SK-N-SH treated with all-trans-retinoic acid at 6 μM for 48 hours (cell line): ENCODE measurements around the gene TNXB.

Experiments used
- ATAC-seq: fragments of 200-7000 bp; cut with Tn5 transposase; 3 replicates; pipeline ENCODE4 v1.9.1; 2020; ENCODE audit warnings: mild to moderate bottlenecking, moderate library complexity
- ARNTL ChIP-seq: fragments of 450-650 bp; formaldehyde crosslinking; IDR thresholded peaks from 2 replicates; pipeline ENCODE4 v1.5.0; 2020; ENCODE audit warnings: low read depth, mild to moderate bottlenecking, moderate library complexity, borderline replicate concordance
- BACH2 ChIP-seq: fragments of 250-450 bp; sonication (Bioruptor Pico); IDR thresholded peaks from 2 replicates; pipeline ENCODE4 v1.9.0; 2021; ENCODE audit warnings: mild to moderate bottlenecking, borderline replicate concordance
- CREB5 ChIP-seq: fragments of 250-450 bp; sonication (Bioruptor Pico); IDR thresholded peaks from 2 replicates; pipeline ENCODE4 v1.5.1; 2020; ENCODE audit warnings: low read depth, mild to moderate bottlenecking, moderate library complexity
- CSDC2 ChIP-seq: fragments of 250-450 bp; sonication (Bioruptor Pico); IDR thresholded peaks from 2 replicates; pipeline ENCODE4 v1.5.0; 2020; ENCODE audit warnings: mild to moderate bottlenecking, moderate library complexity
- CSRNP3 ChIP-seq: fragments of 250-450 bp; sonication (Bioruptor Pico); IDR thresholded peaks from 2 replicates; pipeline ENCODE4 v1.5.1; 2021; ENCODE audit warnings: mild to moderate bottlenecking, moderate library complexity
- ESRRG ChIP-seq: fragments of 250-450 bp; sonication (Bioruptor Pico); IDR thresholded peaks from 2 replicates; pipeline ENCODE4 v1.6.1; 2021; ENCODE audit warnings: mild to moderate bottlenecking
- GLIS3 ChIP-seq: fragments of 250-450 bp; sonication (Bioruptor Pico); IDR thresholded peaks from 2 replicates; pipeline ENCODE4 v1.5.0; 2020; ENCODE audit warnings: mild to moderate bottlenecking, moderate library complexity
- ISL1 ChIP-seq: fragments of 250-450 bp; sonication (Bioruptor Pico); IDR thresholded peaks from 2 replicates; pipeline ENCODE4 v2.1.2; 2022; ENCODE audit warnings: mild to moderate bottlenecking, moderate library complexity
- OSR1 ChIP-seq: fragments of 250-450 bp; sonication (Bioruptor Pico); IDR thresholded peaks from 2 replicates; pipeline ENCODE4 v1.8.0; 2022; ENCODE audit warnings: moderate library complexity, mild to moderate bottlenecking, inconsistent platforms
- PATZ1 ChIP-seq: fragments of 250-450 bp; sonication (Bioruptor Pico); IDR thresholded peaks from 2 replicates; pipeline ENCODE4 v1.8.0; 2020; ENCODE audit warnings: mild to moderate bottlenecking, moderate library complexity, borderline replicate concordance
- POU6F1 ChIP-seq: fragments of 250-450 bp; sonication (Bioruptor Pico); IDR thresholded peaks from 2 replicates; pipeline ENCODE4 v1.8.0; 2021; ENCODE audit warnings: low read depth, mild to moderate bottlenecking, moderate library complexity, borderline replicate concordance
- TCF4 ChIP-seq: fragments of 250-450 bp; sonication (Bioruptor Pico); IDR thresholded peaks from 2 replicates; pipeline ENCODE4 v1.8.0; 2021; ENCODE audit warnings: mild to moderate bottlenecking, moderate library complexity, borderline replicate concordance
- TOX ChIP-seq: fragments of 250-450 bp; sonication (Bioruptor Pico); IDR thresholded peaks from 2 replicates; pipeline ENCODE4 v1.8.0; 2021; ENCODE audit warnings: mild to moderate bottlenecking, moderate library complexity, borderline replicate concordance
- TSHZ2 ChIP-seq: fragments of 250-450 bp; sonication (Bioruptor Pico); IDR thresholded peaks from 2 replicates; pipeline ENCODE4 v1.5.0; 2020; ENCODE audit warnings: mild to moderate bottlenecking, moderate library complexity
- ZC3H10 ChIP-seq: fragments of 250-450 bp; sonication (Bioruptor Pico); IDR thresholded peaks from 2 replicates; pipeline ENCODE4 v1.5.1; 2021; ENCODE audit warnings: mild to moderate bottlenecking, moderate library complexity
- ZFP3 ChIP-seq: fragments of 250-450 bp; sonication (Bioruptor Pico); IDR thresholded peaks from 2 replicates; pipeline ENCODE4 v1.5.0; 2020; ENCODE audit warnings: mild to moderate bottlenecking, moderate library complexity
- ZNF565 ChIP-seq: fragments of 450-650 bp; formaldehyde crosslinking; conservative IDR thresholded peaks from 2 replicates; pipeline ENCODE4 v1.5.0; 2020; ENCODE audit warnings: low read depth, mild to moderate bottlenecking, moderate library complexity

The TNXB gene

GRCh38 chr6:32079566-32080290 lies 29.4 kb downstream of the TNXB start (continued):
- TF ChIP-seq CSRNP3 (CRISPR knock-in tag): no peak
- TF ChIP-seq CSDC2 (CRISPR knock-in tag): no peak
- no peak for TF ChIP-seq ZC3H10 (CRISPR knock-in tag)
- no peak for TF ChIP-seq TCF4
- no peak for TF ChIP-seq GLIS3 (CRISPR knock-in tag)
- TF ChIP-seq ISL1 (CRISPR knock-in tag): no peak
- no peak for TF ChIP-seq BACH2 (CRISPR knock-in tag)
- TF ChIP-seq OSR1: no peak
- no peak for TF ChIP-seq ARNTL (CRISPR knock-in tag)
- no peak for TF ChIP-seq TOX (CRISPR knock-in tag)
- TF ChIP-seq POU6F1 (CRISPR knock-in tag): no peak

- ATAC-seq: peak; percentile 54
These were observed 32.8 kb downstream of the TNXB start for GRCh38 chr6:32076321-32076809.

GRCh38 chr6:32075781-32076180 lies 33.4 kb downstream of the TNXB start:
- peak; percentile 22; the same call in 2 of the 3 replicates for ATAC-seq
- no peak for TF ChIP-seq POU6F1 (CRISPR knock-in tag)
- no peak for TF ChIP-seq CSDC2 (CRISPR knock-in tag)
- TF ChIP-seq TCF4: no peak

More at GRCh38 chr6:32076321-32076809, 32.8 kb downstream of the TNXB start:
- TF ChIP-seq ISL1 (CRISPR knock-in tag) (no peak), ESRRG (CRISPR knock-in tag) (no peak), TSHZ2 (no peak), BACH2 (CRISPR knock-in tag) (no peak), CREB5 (CRISPR knock-in tag) (no peak)

GRCh38 chr6:32074996-32075532 lies 34.1 kb downstream of the TNXB start:
- ATAC-seq: peak; percentile 54
- TF ChIP-seq GLIS3 (CRISPR knock-in tag): no peak
- no peak for TF ChIP-seq ZNF565 (CRISPR knock-in tag)
- TF ChIP-seq, all 23 proteins: peak for 0

GRCh38 chr6:32073613-32074012 lies 35.5 kb downstream of the TNXB start:
- no peak for ATAC-seq
- TF ChIP-seq PATZ1 (CRISPR knock-in tag) (no peak), TSHZ2 (no peak), ZFP3 (no peak), TCF4 (no peak)
